Measurements from ENCODE around the gene ZNF446. TPM values are rescaled to one million over a fixed set of nuclear protein-coding genes. Genes with fewer than 3 reads are reported as not detected.
"Not testable (repeated sequence)": the region's sequence is repeated elsewhere in the genome, so short reads cannot be mapped to it uniquely, and the experiment has no call there.

Gene ZNF446
- total RNA-seq, 1 donor from 2014 or later: 17.4 TPM

- Mint-ChIP-seq H3K9me3 (peaks cover 13% of the 10 kb centered on the region), H3K36me3 (no peaks in the 10 kb centered on the region), H3K27ac (peak overlapping the region; percentile 96), H3K4me1 (ENCODE audit: unreplicated experiment) (peaks cover 14% of the 10 kb centered on the region), H3K4me3 (peak overlapping the region; percentile 96), H3K27me3 (no peaks in the 10 kb centered on the region)
- no peak for TF ChIP-seq CTCF (conservative IDR thresholded peaks at IDR 0.05)
- no peak for DNase-seq (ENCODE audit: extremely low spot score, unreplicated experiment)
Measured at GRCh38 chr19:58498316-58499020, 22.3 kb downstream of the ZNF446 start.

- Mint-ChIP-seq H3K27me3 (no peaks in the 10 kb centered on the region), H3K27ac (peak overlapping the region; percentile 96), H3K4me1 (ENCODE audit: unreplicated experiment) (peaks cover 14% of the 10 kb centered on the region), H3K9me3 (peaks cover 13% of the 10 kb centered on the region), H3K4me3 (peak overlapping the region; percentile 96), H3K36me3 (no peaks in the 10 kb centered on the region)
- TF ChIP-seq CTCF (conservative IDR thresholded peaks at IDR 0.05): peak; percentile 65
- peak; percentile 99 for DNase-seq (ENCODE audit: extremely low spot score, unreplicated experiment)
Measured at GRCh38 chr19:58499021-58499927, 23.1 kb downstream of the ZNF446 start.

GRCh38 chr19:58500242-58500641 is 24.1 kb downstream of the ZNF446 start:
- no peak for DNase-seq (ENCODE audit: extremely low spot score, unreplicated experiment)
- H3K4me3 Mint-ChIP-seq: peak overlapping the region; percentile 96
- peaks cover 13% of the 10 kb centered on the region for H3K9me3 Mint-ChIP-seq
- H3K27ac Mint-ChIP-seq: no peak overlapping the region
- TF ChIP-seq CTCF (conservative IDR thresholded peaks at IDR 0.05): no peak
- H3K36me3 Mint-ChIP-seq: no peaks in the 10 kb centered on the region
- no peaks in the 10 kb centered on the region for H3K27me3 Mint-ChIP-seq
- peaks cover 14% of the 10 kb centered on the region for H3K4me1 Mint-ChIP-seq (ENCODE audit: unreplicated experiment)

- not testable (repeated sequence) for H3K4me3 Mint-ChIP-seq; H3K36me3 Mint-ChIP-seq; H3K4me1 Mint-ChIP-seq (ENCODE audit: unreplicated experiment); H3K27me3 Mint-ChIP-seq; H3K9me3 Mint-ChIP-seq; H3K27ac Mint-ChIP-seq; DNase-seq (ENCODE audit: extremely low spot score, unreplicated experiment)
Measured at GRCh38 chr19:58507602-58508223, 31.6 kb downstream of the ZNF446 start.

GRCh38 chr19:58509731-58510083 is 33.6 kb downstream of the ZNF446 start:
- no peaks in the 10 kb centered on the region for H3K27me3 Mint-ChIP-seq
- H3K36me3 Mint-ChIP-seq: no peaks in the 10 kb centered on the region
- DNase-seq (ENCODE audit: extremely low spot score, unreplicated experiment): no peak
- no peak for TF ChIP-seq CTCF (conservative IDR thresholded peaks at IDR 0.05)
- H3K4me1 Mint-ChIP-seq (ENCODE audit: unreplicated experiment): no peaks in the 10 kb centered on the region
- no peak overlapping the region for H3K4me3 Mint-ChIP-seq
- H3K27ac Mint-ChIP-seq: no peak overlapping the region
- peaks cover 5% of the 10 kb centered on the region for H3K9me3 Mint-ChIP-seq

All from type B pancreatic cell (in vitro differentiated cells).